Measurements from ENCODE around the gene ATL3. TPM values are rescaled to one million over a fixed set of nuclear protein-coding genes. Genes with fewer than 3 reads are reported as not detected.

ATL3 gene
- total and polyA plus RNA-seq, 2 donors (not counting 3 experiments of a cell fraction or from before 2014, with no cell fraction given), result 21.7 to 70.2 TPM

GRCh38 chr11:63586451-63587166, 84.6 kb downstream of the ATL3 start:
- Histone ChIP-seq H3K9me3 (replicated peaks; ENCODE audit: control insufficient read depth, insufficient read depth, low read length) (no peaks in the 10 kb centered on the region), H3K9ac (replicated peaks; ENCODE audit: extremely low read depth, insufficient read depth, low read length) (no peak overlapping the region), H2AFZ (ENCODE audit: low read depth, low read length) (no peak overlapping the region), H3K36me3 (ENCODE audit: control insufficient read depth in 2 of 2, extremely low read depth in 1 of 2, insufficient read depth in 2 of 2, low read length in 2 of 2) (peaks cover 0 to 2% of the 10 kb centered on the region in 2 experiments), H3K27ac (ENCODE audit: insufficient read depth, low read depth, low read length) (no peak overlapping the region), H3K27me3 (ENCODE audit: control insufficient read depth in 2 of 2, insufficient read depth in 2 of 2, low read length in 2 of 2) (no peaks in the 10 kb centered on the region), H3K4me2 (ENCODE audit: insufficient read depth, low read length) (no peak overlapping the region), H4K20me1 (replicated peaks; ENCODE audit: control insufficient read depth, extremely low read depth, insufficient read depth, low read length) (no peaks in the 10 kb centered on the region), H3K9me1 (replicated peaks; ENCODE audit: control insufficient read depth, extremely low read depth, insufficient read depth, low read length) (no peaks in the 10 kb centered on the region), H3K79me2 (ENCODE audit: control insufficient read depth, insufficient read depth, low read length) (no peaks in the 10 kb centered on the region), H3K4me1 (ENCODE audit: control insufficient read depth, extremely low read depth, insufficient read depth, low read length) (peaks cover 7% of the 10 kb centered on the region), H3K4me3 (replicated peaks in 1 of 3; ENCODE audit: insufficient read depth in 1 of 3, low read depth in 1 of 3, low read length in 3 of 3) (no peak overlapping the region)
- no TSS peak for BruUV-seq (replicated peaks)
- CTCF ChIA-PET, result no interaction called here
- dilution Hi-C loops (cut with MboI; ENCODE audit: extremely low pct_ligation_motif_present, low sequenced_read_pairs) (no loop called here), intact Hi-C loops (cut with micrococcal nuclease) (no loop called here)
- no peak for FAIRE-seq
- no peak for TF ChIP-seq GATA2 (IDR thresholded peaks at IDR 0.05; ENCODE audit: insufficient read depth, insufficient read length, low read depth, low read length)
- TF ChIP-seq EZH2 (IDR thresholded peaks at IDR 0.05; ENCODE audit: borderline replicate concordance, low read depth, low read length, severe bottlenecking), result no peak
- TF ChIP-seq, protein P1, sequence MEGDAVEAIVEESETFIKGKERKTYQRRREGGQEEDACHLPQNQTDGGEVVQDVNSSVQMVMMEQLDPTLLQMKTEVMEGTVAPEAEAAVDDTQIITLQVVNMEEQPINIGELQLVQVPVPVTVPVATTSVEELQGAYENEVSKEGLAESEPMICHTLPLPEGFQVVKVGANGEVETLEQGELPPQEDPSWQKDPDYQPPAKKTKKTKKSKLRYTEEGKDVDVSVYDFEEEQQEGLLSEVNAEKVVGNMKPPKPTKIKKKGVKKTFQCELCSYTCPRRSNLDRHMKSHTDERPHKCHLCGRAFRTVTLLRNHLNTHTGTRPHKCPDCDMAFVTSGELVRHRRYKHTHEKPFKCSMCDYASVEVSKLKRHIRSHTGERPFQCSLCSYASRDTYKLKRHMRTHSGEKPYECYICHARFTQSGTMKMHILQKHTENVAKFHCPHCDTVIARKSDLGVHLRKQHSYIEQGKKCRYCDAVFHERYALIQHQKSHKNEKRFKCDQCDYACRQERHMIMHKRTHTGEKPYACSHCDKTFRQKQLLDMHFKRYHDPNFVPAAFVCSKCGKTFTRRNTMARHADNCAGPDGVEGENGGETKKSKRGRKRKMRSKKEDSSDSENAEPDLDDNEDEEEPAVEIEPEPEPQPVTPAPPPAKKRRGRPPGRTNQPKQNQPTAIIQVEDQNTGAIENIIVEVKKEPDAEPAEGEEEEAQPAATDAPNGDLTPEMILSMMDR (IDR thresholded peaks at IDR 0.05; ENCODE audit: extremely low read depth in 1 of 2, insufficient read depth in 1 of 2, low read depth in 1 of 2, low read length in 2 of 2), result no peak
- TF ChIP-seq FOS (IDR thresholded peaks at IDR 0.05; ENCODE audit: borderline replicate concordance, insufficient read depth, low read length), result no peak
- no peak for TF ChIP-seq POLR2AphosphoS5 (IDR thresholded peaks at IDR 0.05; ENCODE audit: insufficient read depth, low read depth, low read length)
- no peak for TF ChIP-seq JUN (IDR thresholded peaks at IDR 0.05; ENCODE audit: borderline replicate concordance, insufficient read depth, insufficient read length, low read depth)
- no peak for TF ChIP-seq MAX (IDR thresholded peaks at IDR 0.05; ENCODE audit: insufficient read depth, insufficient read length)
- TF ChIP-seq POLR2A (IDR thresholded peaks at IDR 0.05; ENCODE audit: low read depth, low read length), result no peak
- no peak for DNase-seq (ENCODE audit: low read depth, low spot score)
- POLR2A ChIA-PET, result no interaction called here

All from endothelial cell of umbilical vein (primary cell).